ENCODE data around the gene ZFYVE28.
"Not testable (repeated sequence)": the region's sequence is repeated elsewhere in the genome, so short reads cannot be mapped to it uniquely, and the experiment has no call there.

ZFYVE28 gene

DNA sequence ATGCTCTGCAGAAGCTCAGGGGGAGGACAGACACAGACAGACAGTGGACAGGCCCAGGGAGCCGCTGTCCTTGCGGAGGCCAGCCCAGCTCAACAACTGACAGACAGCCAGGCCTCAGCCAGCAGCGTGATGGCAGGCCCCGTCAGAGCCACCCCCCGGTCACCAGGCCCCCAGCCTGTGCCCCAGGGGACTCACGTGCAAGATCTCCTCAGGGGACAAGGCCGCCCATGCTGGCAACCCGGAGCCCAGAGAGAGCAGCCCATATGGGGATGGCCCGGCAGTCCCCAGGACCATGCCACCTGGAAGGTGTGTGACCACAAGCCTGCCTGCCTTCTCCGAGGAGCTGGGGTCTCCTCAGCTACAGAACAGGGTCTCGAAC lies 128.5 kb downstream of the ZFYVE28 start:
- no peak for DNase-seq (ENCODE audit: low read depth in 2 of 2)

- DNase-seq (ENCODE audit: low read depth in 2 of 2), result no peak
Observed at GRCh38 chr4:2289311-2289954, 129.0 kb downstream of the ZFYVE28 start.

- DNase-seq (ENCODE audit: low read depth in 2 of 2), result no peak
Observed at GRCh38 chr4:2288051-2288541, 130.3 kb downstream of the ZFYVE28 start.

DNA sequence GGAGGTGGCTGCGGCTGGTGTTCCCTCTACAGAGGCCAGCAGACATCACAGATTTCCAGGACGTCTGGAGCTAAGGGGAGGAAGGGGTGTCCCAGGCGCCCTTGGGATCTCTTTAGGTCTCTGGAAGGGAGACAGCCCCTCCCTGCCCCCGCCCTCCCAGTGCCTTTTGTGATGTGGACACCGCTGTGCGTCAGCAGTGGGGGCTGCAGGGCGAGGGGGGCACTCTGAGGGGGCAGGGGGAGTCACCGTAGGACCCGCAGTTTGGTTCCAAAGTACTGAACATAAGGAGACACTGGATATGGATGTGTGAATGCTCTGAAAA lies 130.9 kb downstream of the ZFYVE28 start:
- DNase-seq (ENCODE audit: low read depth in 2 of 2), result no peak

- DNase-seq (ENCODE audit: low read depth in 2 of 2), result no peak
Observed at GRCh38 chr4:2286904-2287593, 131.4 kb downstream of the ZFYVE28 start.

GRCh38 chr4:2285613-2286381 lies 132.6 kb downstream of the ZFYVE28 start:
- DNase-seq (ENCODE audit: low read depth in 2 of 2), result no peak

DNA sequence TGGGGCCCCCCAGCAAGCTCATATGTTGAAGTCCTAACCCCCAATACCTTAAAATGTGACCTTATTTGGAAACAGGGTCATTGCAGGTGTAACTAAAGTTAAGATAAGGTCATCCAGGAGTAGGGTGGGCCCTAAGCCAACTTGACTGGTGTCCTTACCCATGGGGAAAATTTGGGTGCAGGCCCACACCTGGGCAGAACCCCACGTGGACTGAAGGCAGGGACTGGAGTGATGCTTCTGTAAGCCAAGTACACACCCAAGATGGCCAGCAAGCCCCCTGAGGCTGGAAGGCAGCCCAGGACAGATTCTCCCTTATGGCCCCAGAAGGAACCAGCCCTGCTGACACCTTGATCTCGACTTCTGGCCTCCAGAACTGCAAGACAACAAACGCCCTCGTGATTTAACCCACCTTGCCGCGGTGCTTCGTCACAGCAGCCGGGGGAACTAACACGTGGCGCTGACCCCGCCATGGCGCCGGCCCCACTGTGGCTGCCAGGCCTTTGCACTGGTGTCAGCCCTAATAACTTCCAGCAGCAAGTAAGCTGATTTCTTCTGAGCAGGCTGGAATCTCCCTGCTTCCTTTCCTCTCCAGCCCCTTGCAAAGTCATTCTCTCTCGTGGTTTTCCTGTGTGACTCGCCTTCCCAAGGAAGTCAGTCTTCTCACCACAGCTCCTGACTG lies 133.4 kb downstream of the ZFYVE28 start:
- no peak for DNase-seq (ENCODE audit: low read depth in 2 of 2)

- DNase-seq (ENCODE audit: low read depth in 2 of 2), result no peak
Observed at GRCh38 chr4:2284161-2284933, 134.1 kb downstream of the ZFYVE28 start.

GRCh38 chr4:2283199-2283711 lies 135.2 kb downstream of the ZFYVE28 start:
- no peak for DNase-seq (ENCODE audit: low read depth in 2 of 2)

- DNase-seq (ENCODE audit: low read depth in 2 of 2), result peak; percentile 58
Observed at GRCh38 chr4:2281575-2282343, 136.7 kb downstream of the ZFYVE28 start.

- no peak for DNase-seq (ENCODE audit: low read depth in 2 of 2)
Observed at GRCh38 chr4:2280531-2281300, 137.7 kb downstream of the ZFYVE28 start.

GRCh38 chr4:2277956-2278355 lies 140.5 kb downstream of the ZFYVE28 start:
- DNase-seq (ENCODE audit: low read depth in 2 of 2), result no peak

- DNase-seq (ENCODE audit: low read depth in 2 of 2), result no peak
Observed at GRCh38 chr4:2276581-2277325, 141.7 kb downstream of the ZFYVE28 start.

GRCh38 chr4:2275546-2276251 lies 142.7 kb downstream of the ZFYVE28 start:
- DNase-seq (ENCODE audit: low read depth in 2 of 2), result no peak

DNA sequence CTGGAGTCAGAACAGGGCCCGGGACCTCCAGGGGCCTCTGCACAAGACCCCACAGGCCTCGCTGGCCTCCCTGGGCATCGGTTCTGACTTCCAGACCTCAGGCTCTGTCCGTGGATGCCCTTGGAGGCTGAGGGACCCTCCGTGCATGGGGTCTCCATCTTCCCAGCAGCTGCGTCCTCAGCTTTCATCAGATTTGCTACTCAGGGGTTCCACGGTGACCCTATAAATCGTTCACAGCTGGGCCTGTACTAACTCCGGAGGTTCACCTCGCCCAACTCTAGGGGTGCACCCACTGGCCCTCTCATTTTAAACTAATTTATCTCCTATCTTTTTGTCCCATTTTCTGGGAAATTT lies 143.4 kb downstream of the ZFYVE28 start:
- DNase-seq (ENCODE audit: low read depth in 2 of 2), result not testable (repeated sequence)

DNA sequence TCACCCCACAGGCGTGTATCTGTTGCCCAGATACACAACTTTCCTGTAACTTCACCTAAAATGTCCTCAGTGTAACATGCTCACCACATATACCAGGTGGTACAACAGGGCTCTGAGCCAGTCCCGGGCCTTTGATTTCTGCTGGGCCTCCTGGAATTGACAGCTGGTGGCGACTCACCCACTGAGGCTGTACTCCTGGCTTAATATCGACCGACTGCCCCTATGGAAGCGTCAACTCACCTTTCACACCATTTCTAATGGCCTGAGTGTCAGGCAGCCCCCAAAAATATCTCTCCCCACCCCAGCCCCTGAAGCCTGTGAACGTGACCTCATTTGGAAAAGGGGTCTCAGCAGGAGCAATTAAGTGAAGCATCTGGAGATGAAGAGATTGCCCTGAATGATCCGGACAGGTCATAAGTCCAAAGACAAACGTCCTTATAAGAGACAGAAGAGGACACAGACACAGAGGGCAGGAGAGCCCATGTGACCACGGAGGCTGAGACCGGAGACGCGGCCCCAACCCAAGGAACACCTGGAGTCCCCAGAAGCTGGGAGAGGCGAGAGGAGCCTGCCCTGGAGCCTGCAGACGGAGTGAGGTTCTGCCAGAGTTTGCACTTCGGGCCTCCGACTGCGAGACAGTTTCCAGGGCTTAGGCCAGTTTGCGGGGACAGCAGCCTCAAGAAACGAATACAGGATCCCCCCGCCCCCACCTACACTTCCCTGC lies 144.0 kb downstream of the ZFYVE28 start:
- no peak for DNase-seq (ENCODE audit: low read depth in 2 of 2)

DNA sequence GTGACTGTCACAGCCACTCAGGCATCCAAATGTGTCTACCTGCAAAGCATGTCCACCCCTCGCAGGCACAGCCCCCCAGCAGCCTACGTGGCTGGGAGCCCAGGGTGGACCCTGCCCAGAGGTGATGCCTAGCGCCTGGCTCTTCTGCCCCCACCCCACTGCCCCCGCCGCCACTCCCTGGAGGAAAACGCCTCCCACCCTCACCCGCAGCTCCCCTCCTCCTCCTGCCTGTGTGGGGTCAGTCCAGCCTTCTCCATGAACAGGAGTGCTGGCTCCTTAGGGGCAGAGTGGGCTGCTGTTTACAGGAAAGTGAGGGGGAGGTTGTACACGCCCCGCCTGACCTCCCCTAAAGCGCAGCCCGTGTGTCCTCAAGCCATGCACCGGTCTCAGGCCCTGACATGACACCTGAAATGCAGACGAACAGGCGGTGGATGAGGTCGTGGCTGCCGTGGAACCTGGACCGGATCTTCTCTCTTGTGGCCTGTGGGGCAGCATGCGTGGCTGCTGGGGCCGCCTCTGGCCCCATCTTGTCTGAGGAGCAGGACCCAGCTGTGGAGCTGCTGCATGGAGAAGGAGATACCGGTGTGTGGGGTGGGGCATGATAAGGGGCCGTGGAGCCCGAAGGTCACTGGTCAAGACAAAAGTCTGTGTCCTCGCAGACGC lies 144.7 kb downstream of the ZFYVE28 start:
- no peak for DNase-seq (ENCODE audit: low read depth in 2 of 2)

Measured in activated CD8-positive, alpha-beta memory T cell treated with anti-CD3 and anti-CD28 coated beads for 4 hours (primary cell).